Mammary epithelial cell (primary cell): ENCODE measurements around the gene TELO2.

Experiments used
- EZH2 ChIP-seq: IDR thresholded peaks from 2 replicates; pipeline ENCODE4 v1.6.1; 2012; ENCODE audit warnings: low read length, inconsistent platforms, borderline replicate concordance
- TF ChIP-seq, protein P1 (sequence below), 2 donors: IDR thresholded peaks in 1 of 2; conservative IDR thresholded peaks in 1 of 2; 2 replicates each; pipeline ENCODE4 v1.5.1; 2011 to 2012; ENCODE audit warnings: inconsistent platforms in 2 of 2, low read length in 2 of 2, mild to moderate bottlenecking in 2 of 2, control low read depth in 1 of 2, low read depth in 1 of 2; ENCODE audit not compliant: insufficient read depth in 1 of 2; ENCODE audit errors: extremely low read depth in 1 of 2

DNA sequence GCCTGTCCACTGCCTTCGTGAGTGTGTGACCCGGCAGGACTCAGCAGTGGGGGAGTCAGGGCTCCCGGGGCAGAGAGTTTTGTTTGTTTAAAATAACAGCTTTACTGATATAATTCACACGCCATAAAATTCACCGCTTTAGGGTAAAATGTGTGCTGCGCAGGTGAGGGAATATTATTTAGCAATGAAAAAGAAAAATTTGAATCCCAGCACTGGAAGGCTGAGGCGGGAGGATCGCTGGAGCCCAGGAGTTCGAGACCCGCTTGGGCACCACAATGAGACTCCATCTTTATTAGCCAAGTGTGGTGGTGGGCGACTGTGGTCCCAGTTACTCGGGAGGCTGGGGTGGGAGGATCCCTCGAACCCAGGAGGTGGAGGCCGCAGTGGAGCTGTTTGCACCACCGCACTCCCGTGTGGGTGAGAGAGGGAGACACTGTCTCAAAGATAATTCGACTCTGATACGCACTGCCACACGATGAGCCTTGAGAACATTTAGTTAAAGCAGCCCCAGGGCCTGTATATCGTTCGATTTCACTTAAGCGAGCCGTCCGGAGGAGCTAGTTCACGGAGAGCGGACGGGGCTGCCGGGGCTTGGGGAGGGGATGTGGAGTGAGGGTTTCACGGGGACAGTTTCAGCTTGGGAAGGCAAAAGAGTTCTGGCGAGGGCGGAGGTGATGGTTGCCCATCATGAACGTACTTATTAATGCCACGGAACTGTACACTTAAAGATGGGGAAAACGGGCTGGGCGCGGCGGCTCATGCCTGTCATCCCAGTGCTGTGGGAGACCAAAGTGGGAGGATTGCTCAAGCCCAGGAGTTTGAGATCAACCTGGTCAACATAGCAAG lies 10.2 kb downstream of the TELO2 start:
- TF ChIP-seq, protein P1, sequence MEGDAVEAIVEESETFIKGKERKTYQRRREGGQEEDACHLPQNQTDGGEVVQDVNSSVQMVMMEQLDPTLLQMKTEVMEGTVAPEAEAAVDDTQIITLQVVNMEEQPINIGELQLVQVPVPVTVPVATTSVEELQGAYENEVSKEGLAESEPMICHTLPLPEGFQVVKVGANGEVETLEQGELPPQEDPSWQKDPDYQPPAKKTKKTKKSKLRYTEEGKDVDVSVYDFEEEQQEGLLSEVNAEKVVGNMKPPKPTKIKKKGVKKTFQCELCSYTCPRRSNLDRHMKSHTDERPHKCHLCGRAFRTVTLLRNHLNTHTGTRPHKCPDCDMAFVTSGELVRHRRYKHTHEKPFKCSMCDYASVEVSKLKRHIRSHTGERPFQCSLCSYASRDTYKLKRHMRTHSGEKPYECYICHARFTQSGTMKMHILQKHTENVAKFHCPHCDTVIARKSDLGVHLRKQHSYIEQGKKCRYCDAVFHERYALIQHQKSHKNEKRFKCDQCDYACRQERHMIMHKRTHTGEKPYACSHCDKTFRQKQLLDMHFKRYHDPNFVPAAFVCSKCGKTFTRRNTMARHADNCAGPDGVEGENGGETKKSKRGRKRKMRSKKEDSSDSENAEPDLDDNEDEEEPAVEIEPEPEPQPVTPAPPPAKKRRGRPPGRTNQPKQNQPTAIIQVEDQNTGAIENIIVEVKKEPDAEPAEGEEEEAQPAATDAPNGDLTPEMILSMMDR (conservative IDR thresholded peaks at IDR 0.05 in 1 of 2, IDR thresholded peaks at IDR 0.05 in 1 of 2; ENCODE audit: extremely low read depth in 1 of 2, insufficient read depth in 1 of 2, low read depth in 1 of 2, low read length in 2 of 2): no peak
- TF ChIP-seq EZH2: no peak
